ENCODE results near the gene DOK7.

DNA sequence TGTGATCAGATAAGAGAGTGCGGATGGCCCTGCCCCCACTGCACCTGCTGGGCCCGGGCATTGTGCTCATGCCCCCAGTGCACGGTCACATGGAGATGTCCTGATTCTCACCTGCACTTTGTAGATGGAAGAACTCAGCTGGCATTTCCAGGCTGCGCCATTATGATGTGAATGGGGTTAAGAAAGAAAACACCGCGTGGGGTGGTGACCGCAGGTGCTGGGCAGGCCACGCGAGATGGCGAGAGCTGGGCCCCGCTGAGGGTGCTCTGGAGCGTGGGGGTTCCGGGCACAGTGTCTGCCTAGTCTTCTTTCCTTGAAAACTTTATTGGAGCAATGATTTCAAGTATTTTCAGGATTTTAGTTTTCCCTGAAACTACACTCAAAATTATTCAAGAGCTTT is 39.2 kb upstream of the DOK7 start:
- TF ChIP-seq, protein P1, sequence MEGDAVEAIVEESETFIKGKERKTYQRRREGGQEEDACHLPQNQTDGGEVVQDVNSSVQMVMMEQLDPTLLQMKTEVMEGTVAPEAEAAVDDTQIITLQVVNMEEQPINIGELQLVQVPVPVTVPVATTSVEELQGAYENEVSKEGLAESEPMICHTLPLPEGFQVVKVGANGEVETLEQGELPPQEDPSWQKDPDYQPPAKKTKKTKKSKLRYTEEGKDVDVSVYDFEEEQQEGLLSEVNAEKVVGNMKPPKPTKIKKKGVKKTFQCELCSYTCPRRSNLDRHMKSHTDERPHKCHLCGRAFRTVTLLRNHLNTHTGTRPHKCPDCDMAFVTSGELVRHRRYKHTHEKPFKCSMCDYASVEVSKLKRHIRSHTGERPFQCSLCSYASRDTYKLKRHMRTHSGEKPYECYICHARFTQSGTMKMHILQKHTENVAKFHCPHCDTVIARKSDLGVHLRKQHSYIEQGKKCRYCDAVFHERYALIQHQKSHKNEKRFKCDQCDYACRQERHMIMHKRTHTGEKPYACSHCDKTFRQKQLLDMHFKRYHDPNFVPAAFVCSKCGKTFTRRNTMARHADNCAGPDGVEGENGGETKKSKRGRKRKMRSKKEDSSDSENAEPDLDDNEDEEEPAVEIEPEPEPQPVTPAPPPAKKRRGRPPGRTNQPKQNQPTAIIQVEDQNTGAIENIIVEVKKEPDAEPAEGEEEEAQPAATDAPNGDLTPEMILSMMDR (IDR thresholded peaks at IDR 0.05), result no peak
- TF ChIP-seq POLR2A (IDR thresholded peaks at IDR 0.05), result no peak

Data from testis (tissue), 2 donors.